Measurements from ENCODE around the gene RFX7. TPM values are rescaled to one million over a fixed set of nuclear protein-coding genes. Genes with fewer than 3 reads are reported as not detected.

Gene RFX7
- total RNA-seq, 1 experiment from 2014 or later: 8.3 TPM

DNA sequence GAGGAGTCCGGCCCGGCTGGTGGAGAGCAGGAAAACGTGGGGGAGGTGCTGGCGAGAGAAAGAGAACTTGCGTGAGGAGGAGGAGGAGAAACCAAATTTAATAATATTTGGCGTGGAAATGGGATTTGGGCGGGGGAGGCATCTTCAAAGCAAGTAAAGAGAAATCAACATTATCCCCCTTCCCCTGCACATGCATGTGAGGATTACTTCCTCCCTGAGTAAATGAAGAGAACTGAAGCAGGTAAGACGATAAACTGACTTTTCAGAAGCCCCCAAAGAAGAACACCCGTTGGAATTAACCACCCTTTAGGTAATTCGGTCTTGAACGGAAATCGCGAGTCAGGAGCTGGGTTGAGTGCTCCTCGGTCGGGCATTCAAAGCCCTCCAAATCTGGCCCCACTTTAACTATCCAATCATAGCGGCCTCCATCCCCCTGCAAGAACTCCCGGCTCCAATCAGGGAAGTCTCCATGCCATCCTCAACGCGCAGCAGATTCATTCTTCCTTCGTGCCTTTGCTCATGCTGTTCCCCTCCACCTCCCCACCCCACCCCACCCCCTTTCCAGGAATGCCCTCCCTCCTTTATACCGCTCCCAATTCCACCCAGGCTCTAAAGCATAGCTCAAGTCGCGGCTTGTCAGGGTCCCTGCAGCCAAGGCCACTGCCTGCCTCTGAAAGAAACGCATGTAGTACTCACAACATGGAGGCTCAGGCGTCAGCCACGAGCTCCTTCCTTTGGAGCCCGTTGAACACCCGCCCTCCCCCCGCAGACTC is 545 bp upstream of the RFX7 start:
- peak; percentile 76 for DNase-seq (ENCODE audit: low read depth)

GRCh38 chr15:56242576-56243162 is 1.0 kb downstream of the RFX7 start:
- peak; percentile 43 for DNase-seq (ENCODE audit: low read depth)

DNA sequence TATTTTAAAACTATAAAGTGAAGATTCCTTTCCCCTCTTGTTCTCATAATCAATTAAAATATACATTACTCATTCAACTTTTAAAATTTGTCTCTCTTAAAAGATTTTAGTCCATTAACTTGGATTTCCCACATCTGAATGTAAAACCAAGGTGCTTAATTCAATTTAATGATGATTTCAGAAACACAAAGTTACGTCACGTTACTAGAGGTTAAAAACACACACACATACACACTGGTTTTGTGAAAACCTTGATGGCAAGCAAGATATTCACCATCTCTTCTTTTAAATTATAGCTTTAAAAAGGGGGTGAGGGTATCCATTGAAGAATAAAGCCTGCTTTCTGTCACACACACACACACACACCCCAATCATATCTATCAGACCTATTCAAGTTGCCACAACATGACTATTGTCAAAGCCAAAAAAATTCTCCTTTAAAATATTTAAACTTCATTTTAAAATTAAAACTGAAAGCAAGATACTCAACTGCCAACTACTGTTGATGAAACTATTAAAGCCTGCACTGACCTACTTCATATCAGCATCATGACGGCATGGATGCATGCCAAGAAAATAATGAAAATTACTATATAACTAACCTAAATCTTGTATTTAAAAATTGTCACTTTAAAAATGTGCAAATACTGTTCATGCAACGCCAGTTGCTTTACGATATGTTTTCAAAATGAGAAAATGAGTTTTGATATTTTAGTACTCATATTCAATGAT is 2.1 kb downstream of the RFX7 start:
- DNase-seq (ENCODE audit: low read depth): no peak

- DNase-seq (ENCODE audit: low read depth): no peak
Measured at GRCh38 chr15:56240390-56240789, 3.3 kb downstream of the RFX7 start.

GRCh38 chr15:56236197-56236596 is 7.5 kb downstream of the RFX7 start:
- no peak for DNase-seq (ENCODE audit: low read depth)

GRCh38 chr15:56234804-56235203 is 8.9 kb downstream of the RFX7 start:
- DNase-seq (ENCODE audit: low read depth): no peak

- no peak for DNase-seq (ENCODE audit: low read depth)
Measured at GRCh38 chr15:56233549-56233948, 10.1 kb downstream of the RFX7 start.

- no peak for DNase-seq (ENCODE audit: low read depth)
Measured at GRCh38 chr15:56232058-56232457, 11.6 kb downstream of the RFX7 start.

GRCh38 chr15:56228854-56229253 is 14.8 kb downstream of the RFX7 start:
- DNase-seq (ENCODE audit: low read depth): no peak

GRCh38 chr15:56228352-56228751 is 15.3 kb downstream of the RFX7 start:
- no peak for DNase-seq (ENCODE audit: low read depth)

- no peak for DNase-seq (ENCODE audit: low read depth)
Measured at GRCh38 chr15:56227780-56228179, 15.9 kb downstream of the RFX7 start.

- no peak for DNase-seq (ENCODE audit: low read depth)
Measured at GRCh38 chr15:56227306-56227705, 16.4 kb downstream of the RFX7 start.

- no peak for DNase-seq (ENCODE audit: low read depth)
Measured at GRCh38 chr15:56225520-56225919, 18.2 kb downstream of the RFX7 start.

- DNase-seq (ENCODE audit: low read depth): no peak
Measured at GRCh38 chr15:56222302-56222701, 21.4 kb downstream of the RFX7 start.

DNA sequence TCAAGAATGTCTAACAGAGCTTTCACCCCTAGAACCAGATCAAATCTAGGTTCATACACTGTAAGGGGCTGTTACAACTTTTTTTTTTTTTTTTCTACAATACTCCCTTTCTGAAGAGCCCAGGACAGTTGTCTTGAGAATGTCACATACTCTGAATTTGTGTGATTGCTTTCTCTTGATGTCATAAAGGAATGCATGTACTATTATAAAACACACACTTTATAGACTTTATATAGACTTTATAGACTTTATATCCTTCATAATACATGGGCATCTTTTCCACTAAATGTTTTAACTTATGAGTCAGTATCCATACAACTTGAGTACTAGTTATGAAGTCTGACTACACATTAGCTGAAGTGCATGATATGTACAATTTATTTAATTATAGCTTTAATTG is 26.3 kb downstream of the RFX7 start:
- no peak for DNase-seq (ENCODE audit: low read depth)

- peak; percentile 55 for DNase-seq (ENCODE audit: low read depth)
Measured at GRCh38 chr15:56215769-56216168, 27.9 kb downstream of the RFX7 start.

- no peak for DNase-seq (ENCODE audit: low read depth)
Measured at GRCh38 chr15:56211960-56212550, 31.6 kb downstream of the RFX7 start.

GRCh38 chr15:56211064-56211463 is 32.6 kb downstream of the RFX7 start:
- DNase-seq (ENCODE audit: low read depth): no peak

DNA sequence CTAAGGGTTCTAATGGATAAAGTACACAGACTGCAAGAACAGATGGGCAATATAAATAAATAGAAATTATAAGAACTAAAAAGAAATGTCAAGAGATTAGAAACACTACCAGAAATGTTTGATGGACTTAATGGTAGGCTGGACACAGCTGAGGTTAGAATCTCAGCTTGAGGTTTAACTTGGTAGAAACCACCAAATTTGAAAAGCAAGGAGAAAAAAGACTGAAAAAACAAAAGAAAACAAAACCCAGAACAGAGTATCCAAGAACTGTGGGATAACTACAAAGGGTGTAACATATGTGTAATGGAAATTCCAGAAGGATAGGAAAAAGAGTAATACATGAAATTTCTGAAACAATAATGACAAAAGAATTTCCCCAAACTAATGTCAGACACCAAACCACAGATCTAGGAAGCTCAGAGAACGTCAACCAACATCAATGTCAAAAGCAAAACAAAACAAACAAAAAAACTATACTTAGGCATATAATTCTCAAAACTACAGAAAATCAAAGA is 35.0 kb downstream of the RFX7 start:
- peak; percentile 17 for DNase-seq (ENCODE audit: low read depth)

DNA sequence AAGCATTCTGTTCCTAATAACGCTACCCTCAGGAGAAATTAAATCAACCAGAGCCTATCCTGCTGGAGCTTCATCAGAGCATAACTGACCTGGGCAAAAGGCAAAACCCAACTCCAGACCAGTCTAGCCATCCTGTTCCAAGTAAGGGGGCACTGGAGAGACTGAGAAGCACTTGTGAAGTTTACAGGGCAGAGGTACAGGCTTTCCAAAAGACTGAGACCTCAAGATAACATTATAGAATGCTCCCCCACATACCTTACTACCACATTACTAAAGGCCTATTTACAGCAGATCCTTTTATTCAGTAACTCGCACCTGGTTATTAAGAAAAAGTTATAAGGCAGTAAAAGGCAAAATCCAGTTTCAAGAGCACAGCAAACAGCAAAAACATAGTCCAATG is 35.5 kb downstream of the RFX7 start:
- no peak for DNase-seq (ENCODE audit: low read depth)

DNA sequence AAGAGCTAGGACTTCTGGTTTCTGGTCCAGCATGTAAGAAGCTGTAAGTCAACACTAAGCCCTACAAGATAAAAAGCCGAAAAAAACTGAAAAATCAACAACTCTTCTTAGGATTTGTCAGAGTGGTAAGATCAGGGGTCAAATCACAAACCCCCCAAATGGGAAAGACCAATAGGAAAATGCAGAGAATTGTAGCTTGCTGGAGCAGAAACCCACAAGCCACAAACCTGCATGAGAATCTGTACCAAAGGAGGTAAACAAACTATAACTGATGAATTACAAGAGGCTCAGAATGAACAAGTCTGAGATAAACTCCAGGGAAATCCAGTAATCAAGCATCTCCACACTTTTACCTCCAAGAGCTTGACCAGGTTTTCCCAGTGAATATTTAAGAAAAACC is 36.0 kb downstream of the RFX7 start:
- peak; percentile 11 for DNase-seq (ENCODE audit: low read depth)

DNA sequence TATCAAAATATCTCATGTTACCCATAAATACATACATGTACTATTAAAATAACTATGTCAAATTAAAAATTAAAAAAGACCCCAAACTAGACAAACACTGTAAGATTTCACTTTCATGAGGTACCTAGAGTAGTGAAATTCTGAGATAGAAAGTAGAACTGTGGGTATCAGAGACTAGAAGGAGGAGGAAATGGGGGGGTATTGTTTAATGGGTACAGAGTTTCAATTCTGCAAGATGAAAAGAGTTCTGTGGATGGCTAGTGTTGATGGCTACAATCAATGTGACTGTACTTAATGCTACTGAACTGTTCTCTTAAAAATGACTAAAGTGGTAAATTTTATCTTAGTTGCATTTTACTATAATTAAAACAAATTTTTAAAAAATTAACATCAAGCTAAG is 36.6 kb downstream of the RFX7 start:
- DNase-seq (ENCODE audit: low read depth): no peak

All from M059J (cell line).